ENCODE results near the gene CREB3L2.
A peak's percentile ranks its signal among the peaks of the same experiment; 100 is the strongest.

Gene CREB3L2

DNA sequence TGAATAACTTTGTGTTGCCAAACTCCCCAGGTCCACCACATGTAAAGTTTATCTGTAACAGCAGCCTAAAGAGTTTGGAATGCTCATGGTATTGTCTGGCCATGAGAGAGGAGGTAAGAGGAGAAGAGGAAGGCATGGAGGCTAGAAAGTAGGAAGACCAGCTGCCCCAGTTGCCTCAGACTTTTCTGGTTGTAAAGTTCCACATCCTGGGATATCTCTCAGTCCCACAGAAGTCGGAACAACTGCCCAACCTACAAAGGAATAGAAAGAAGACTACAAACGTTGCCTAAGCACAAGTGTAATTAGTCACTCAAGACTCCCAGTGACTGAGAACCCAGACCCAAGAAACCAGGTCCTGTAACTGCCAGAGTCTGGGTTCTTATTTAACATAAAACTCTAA is 47.3 kb downstream of the CREB3L2 start:
- Histone ChIP-seq H3K4me1 (ENCODE audit: control insufficient read depth, insufficient read depth, low read length) (peaks cover 22% of the 10 kb centered on the region), H3K4me3 (ENCODE audit: low read depth, low read length) (no peak overlapping the region), H3K9ac (ENCODE audit: low read depth, low read length) (no peak overlapping the region), H3K36me3 (ENCODE audit: control insufficient read depth, insufficient read depth, low read length) (no peaks in the 10 kb centered on the region), H3K27me3 (ENCODE audit: control insufficient read depth, insufficient read depth, low read length) (no peaks in the 10 kb centered on the region), H3K9me3 (ENCODE audit: control insufficient read depth, insufficient read depth, low read length) (no peaks in the 10 kb centered on the region)

- Histone ChIP-seq H3K9me3 (ENCODE audit: control insufficient read depth, insufficient read depth, low read length) (no peaks in the 10 kb centered on the region), H3K27me3 (ENCODE audit: control insufficient read depth, insufficient read depth, low read length) (no peaks in the 10 kb centered on the region), H3K4me3 (ENCODE audit: low read depth, low read length) (peak overlapping the region; percentile 4), H3K4me1 (ENCODE audit: control insufficient read depth, insufficient read depth, low read length) (peaks cover 22% of the 10 kb centered on the region), H3K36me3 (ENCODE audit: control insufficient read depth, insufficient read depth, low read length) (no peaks in the 10 kb centered on the region), H3K9ac (ENCODE audit: low read depth, low read length) (no peak overlapping the region)
Observed at GRCh38 chr7:137953665-137954470, 48.0 kb downstream of the CREB3L2 start.

- H3K9me3 ChIP-seq (ENCODE audit: control insufficient read depth, insufficient read depth, low read length), result no peaks in the 10 kb centered on the region
- no peaks in the 10 kb centered on the region for H3K27me3 ChIP-seq (ENCODE audit: control insufficient read depth, insufficient read depth, low read length)
- peak overlapping the region; percentile 4 for H3K4me3 ChIP-seq (ENCODE audit: low read depth, low read length)
- peaks cover 22% of the 10 kb centered on the region for H3K4me1 ChIP-seq (ENCODE audit: control insufficient read depth, insufficient read depth, low read length)
- H3K36me3 ChIP-seq (ENCODE audit: control insufficient read depth, insufficient read depth, low read length), result no peaks in the 10 kb centered on the region
- no peak overlapping the region for H3K9ac ChIP-seq (ENCODE audit: low read depth, low read length)
Observed at GRCh38 chr7:137953043-137953664, 48.7 kb downstream of the CREB3L2 start.

DNA sequence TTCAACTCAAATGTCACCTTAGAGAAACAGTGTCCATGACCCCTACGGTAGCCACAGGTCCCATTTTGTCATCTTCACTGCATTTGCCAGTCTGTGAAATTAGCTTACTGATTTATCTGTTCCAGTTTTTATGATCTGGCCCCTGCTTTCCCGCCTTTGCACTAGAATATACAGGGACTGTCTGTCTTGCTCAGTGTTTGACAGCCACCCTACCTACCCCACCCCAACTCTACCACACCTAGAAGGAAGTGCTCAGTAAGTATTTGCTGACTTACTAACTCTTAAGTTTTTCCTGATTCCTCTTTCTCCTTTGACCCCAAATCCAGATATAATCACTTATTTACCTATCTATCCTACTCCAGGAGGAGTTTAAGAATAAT is 49.5 kb downstream of the CREB3L2 start:
- Histone ChIP-seq H3K27me3 (ENCODE audit: control insufficient read depth, insufficient read depth, low read length) (no peaks in the 10 kb centered on the region), H3K36me3 (ENCODE audit: control insufficient read depth, insufficient read depth, low read length) (no peaks in the 10 kb centered on the region), H3K4me1 (ENCODE audit: control insufficient read depth, insufficient read depth, low read length) (peaks cover 22% of the 10 kb centered on the region), H3K4me3 (ENCODE audit: low read depth, low read length) (no peak overlapping the region), H3K9ac (ENCODE audit: low read depth, low read length) (no peak overlapping the region), H3K9me3 (ENCODE audit: control insufficient read depth, insufficient read depth, low read length) (no peaks in the 10 kb centered on the region)

GRCh38 chr7:137951700-137952425 is 50.0 kb downstream of the CREB3L2 start:
- no peaks in the 10 kb centered on the region for H3K27me3 ChIP-seq (ENCODE audit: control insufficient read depth, insufficient read depth, low read length)
- no peaks in the 10 kb centered on the region for H3K9me3 ChIP-seq (ENCODE audit: control insufficient read depth, insufficient read depth, low read length)
- H3K9ac ChIP-seq (ENCODE audit: low read depth, low read length), result no peak overlapping the region
- no peaks in the 10 kb centered on the region for H3K36me3 ChIP-seq (ENCODE audit: control insufficient read depth, insufficient read depth, low read length)
- H3K4me3 ChIP-seq (ENCODE audit: low read depth, low read length), result no peak overlapping the region
- H3K4me1 ChIP-seq (ENCODE audit: control insufficient read depth, insufficient read depth, low read length), result peaks cover 22% of the 10 kb centered on the region

DNA sequence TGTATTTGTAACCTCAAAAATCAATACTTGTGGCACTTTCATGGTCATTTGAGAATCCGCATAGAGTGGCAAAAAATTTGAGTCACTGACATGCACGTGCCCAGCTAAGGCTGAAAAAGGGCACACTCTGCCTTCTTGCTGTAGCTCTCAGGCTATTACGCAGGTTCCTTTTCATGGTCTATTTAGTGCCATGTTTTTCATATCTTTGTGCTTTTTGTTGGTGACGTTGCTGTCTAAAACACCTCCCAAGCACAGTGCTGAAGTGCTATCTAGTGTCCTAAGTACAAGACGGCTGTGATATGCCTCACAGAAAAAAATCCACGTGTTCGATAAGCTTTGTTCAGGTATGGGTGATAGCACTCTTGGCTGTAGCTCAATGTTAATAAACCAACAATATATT is 50.9 kb downstream of the CREB3L2 start:
- Histone ChIP-seq H3K4me3 (ENCODE audit: low read depth, low read length) (no peak overlapping the region), H3K36me3 (ENCODE audit: control insufficient read depth, insufficient read depth, low read length) (no peaks in the 10 kb centered on the region), H3K27me3 (ENCODE audit: control insufficient read depth, insufficient read depth, low read length) (no peaks in the 10 kb centered on the region), H3K4me1 (ENCODE audit: control insufficient read depth, insufficient read depth, low read length) (peaks cover 22% of the 10 kb centered on the region), H3K9ac (ENCODE audit: low read depth, low read length) (no peak overlapping the region), H3K9me3 (ENCODE audit: control insufficient read depth, insufficient read depth, low read length) (no peaks in the 10 kb centered on the region)

DNA sequence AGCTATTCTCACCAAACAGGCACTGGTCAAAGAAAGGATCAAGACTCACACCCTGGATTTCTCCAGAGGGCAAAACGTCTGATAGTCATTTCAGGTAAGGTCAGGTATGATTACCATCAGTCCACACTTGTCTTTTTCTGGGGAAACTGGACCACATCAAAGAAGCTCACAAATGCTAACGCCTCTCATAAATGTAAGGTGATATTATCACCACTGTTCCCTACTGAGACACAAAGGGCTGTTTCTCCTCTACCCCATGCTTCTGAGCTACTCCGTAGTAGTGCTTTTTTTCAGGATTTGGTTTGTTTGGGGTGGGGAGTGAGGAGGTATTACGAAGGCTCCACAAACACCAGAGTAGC is 51.6 kb downstream of the CREB3L2 start:
- peaks cover 22% of the 10 kb centered on the region for H3K4me1 ChIP-seq (ENCODE audit: control insufficient read depth, insufficient read depth, low read length)
- H3K9me3 ChIP-seq (ENCODE audit: control insufficient read depth, insufficient read depth, low read length), result no peaks in the 10 kb centered on the region
- H3K4me3 ChIP-seq (ENCODE audit: low read depth, low read length), result no peak overlapping the region
- H3K36me3 ChIP-seq (ENCODE audit: control insufficient read depth, insufficient read depth, low read length), result no peaks in the 10 kb centered on the region
- H3K9ac ChIP-seq (ENCODE audit: low read depth, low read length), result no peak overlapping the region
- H3K27me3 ChIP-seq (ENCODE audit: control insufficient read depth, insufficient read depth, low read length), result no peaks in the 10 kb centered on the region

- Histone ChIP-seq H3K4me1 (ENCODE audit: control insufficient read depth, insufficient read depth, low read length) (peaks cover 21% of the 10 kb centered on the region), H3K9me3 (ENCODE audit: control insufficient read depth, insufficient read depth, low read length) (no peaks in the 10 kb centered on the region), H3K4me3 (ENCODE audit: low read depth, low read length) (no peak overlapping the region), H3K27me3 (ENCODE audit: control insufficient read depth, insufficient read depth, low read length) (no peaks in the 10 kb centered on the region), H3K9ac (ENCODE audit: low read depth, low read length) (no peak overlapping the region), H3K36me3 (ENCODE audit: control insufficient read depth, insufficient read depth, low read length) (no peaks in the 10 kb centered on the region)
Observed at GRCh38 chr7:137949416-137950262, 52.2 kb downstream of the CREB3L2 start.

- Histone ChIP-seq H3K4me1 (ENCODE audit: control insufficient read depth, insufficient read depth, low read length) (peaks cover 21% of the 10 kb centered on the region), H3K4me3 (ENCODE audit: low read depth, low read length) (no peak overlapping the region), H3K36me3 (ENCODE audit: control insufficient read depth, insufficient read depth, low read length) (no peaks in the 10 kb centered on the region), H3K27me3 (ENCODE audit: control insufficient read depth, insufficient read depth, low read length) (no peaks in the 10 kb centered on the region), H3K9me3 (ENCODE audit: control insufficient read depth, insufficient read depth, low read length) (no peaks in the 10 kb centered on the region), H3K9ac (ENCODE audit: low read depth, low read length) (no peak overlapping the region)
Observed at GRCh38 chr7:137948845-137949330, 53.0 kb downstream of the CREB3L2 start.

DNA sequence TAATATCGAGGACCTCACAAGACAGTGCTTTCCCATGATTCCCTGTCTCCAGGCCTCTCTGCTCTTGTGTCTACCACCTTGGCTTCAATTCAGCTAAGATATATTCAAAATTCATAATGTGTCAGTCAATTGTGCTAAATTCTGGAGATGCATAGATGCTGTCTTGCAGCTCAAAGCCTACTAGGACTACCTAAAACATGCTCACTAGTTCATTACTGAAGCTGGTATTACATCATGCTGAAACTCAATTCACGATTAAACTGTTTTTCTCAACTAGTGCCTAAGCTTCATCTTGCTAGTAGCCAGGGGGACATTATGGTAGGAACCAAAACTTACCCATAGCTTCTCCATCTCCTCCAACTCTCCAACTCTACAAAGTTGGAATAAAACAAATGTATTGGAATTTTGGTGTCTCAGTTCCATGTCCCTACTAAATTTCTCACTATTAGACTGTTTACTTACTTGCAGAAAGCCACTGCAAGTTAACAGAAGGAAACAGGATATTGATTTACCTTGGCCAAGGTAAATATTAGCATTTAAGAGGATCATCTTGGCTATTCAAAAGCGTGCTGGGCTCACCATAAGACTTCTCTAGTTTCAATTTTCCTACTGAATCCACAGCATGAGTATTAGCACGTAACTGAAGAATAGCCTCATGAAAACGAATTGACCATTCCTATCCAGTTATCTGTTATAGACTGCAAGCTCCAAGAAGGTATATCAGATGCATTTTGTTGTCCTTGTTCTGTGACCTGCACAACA is 53.6 kb downstream of the CREB3L2 start:
- no peak overlapping the region for H3K9ac ChIP-seq (ENCODE audit: low read depth, low read length)
- no peaks in the 10 kb centered on the region for H3K36me3 ChIP-seq (ENCODE audit: control insufficient read depth, insufficient read depth, low read length)
- no peak overlapping the region for H3K4me3 ChIP-seq (ENCODE audit: low read depth, low read length)
- no peaks in the 10 kb centered on the region for H3K27me3 ChIP-seq (ENCODE audit: control insufficient read depth, insufficient read depth, low read length)
- no peaks in the 10 kb centered on the region for H3K9me3 ChIP-seq (ENCODE audit: control insufficient read depth, insufficient read depth, low read length)
- peaks cover 21% of the 10 kb centered on the region for H3K4me1 ChIP-seq (ENCODE audit: control insufficient read depth, insufficient read depth, low read length)

GRCh38 chr7:137947046-137947445 is 54.8 kb downstream of the CREB3L2 start:
- peaks cover 18% of the 10 kb centered on the region for H3K4me1 ChIP-seq (ENCODE audit: control insufficient read depth, insufficient read depth, low read length)
- H3K36me3 ChIP-seq (ENCODE audit: control insufficient read depth, insufficient read depth, low read length), result no peaks in the 10 kb centered on the region
- H3K9me3 ChIP-seq (ENCODE audit: control insufficient read depth, insufficient read depth, low read length), result no peaks in the 10 kb centered on the region
- no peaks in the 10 kb centered on the region for H3K27me3 ChIP-seq (ENCODE audit: control insufficient read depth, insufficient read depth, low read length)
- H3K9ac ChIP-seq (ENCODE audit: low read depth, low read length), result no peak overlapping the region
- H3K4me3 ChIP-seq (ENCODE audit: low read depth, low read length), result no peak overlapping the region

All from iPS-15b (cell line).